ENCODE measurements around the gene SHB. TPM values are rescaled to one million over a fixed set of nuclear protein-coding genes. Genes with fewer than 3 reads are reported as not detected.
"Not testable (repeated sequence)": the region's sequence is repeated elsewhere in the genome, so short reads cannot be mapped to it uniquely, and the experiment has no call there.

SHB gene
- total and polyA plus RNA-seq, 2 donors = 10.4 to 17.1 TPM

- Histone ChIP-seq H3K27ac (ENCODE audit: low read depth) (no peak overlapping the region), H3K4me1 (ENCODE audit: insufficient read depth) (no peaks in the 10 kb centered on the region), H3K36me3 (ENCODE audit: insufficient read depth) (no peaks in the 10 kb centered on the region), H3K4me3 (ENCODE audit: low read depth, low read length) (no peak overlapping the region)
- no peak for DNase-seq (ENCODE audit: extremely low spot score)
- 59% methylated on average over 6 of the region's 6 CpGs for WGBS
Measured at GRCh38 chr9:37911271-37911681, 157.8 kb downstream of the SHB start.

- H3K4me1 ChIP-seq (ENCODE audit: insufficient read depth) = no peaks in the 10 kb centered on the region
- H3K27ac ChIP-seq (ENCODE audit: low read depth) = no peak overlapping the region
- H3K4me3 ChIP-seq (ENCODE audit: low read depth, low read length) = no peak overlapping the region
- no peaks in the 10 kb centered on the region for H3K36me3 ChIP-seq (ENCODE audit: insufficient read depth)
- 92% methylated on average over 4 of the region's 4 CpGs for WGBS
- no peak for DNase-seq (ENCODE audit: extremely low spot score)
Measured at GRCh38 chr9:37910271-37910670, 158.8 kb downstream of the SHB start.

GRCh38 chr9:37909836-37910235 lies 159.2 kb downstream of the SHB start:
- 74% methylated on average over 5 of the region's 5 CpGs for WGBS
- not testable (repeated sequence) for H3K27ac ChIP-seq (ENCODE audit: low read depth); H3K36me3 ChIP-seq (ENCODE audit: insufficient read depth); DNase-seq (ENCODE audit: extremely low spot score); H3K4me1 ChIP-seq (ENCODE audit: insufficient read depth); H3K4me3 ChIP-seq (ENCODE audit: low read depth, low read length)

GRCh38 chr9:37909326-37909725 lies 159.7 kb downstream of the SHB start:
- no peaks in the 10 kb centered on the region for H3K36me3 ChIP-seq (ENCODE audit: insufficient read depth)
- no peak overlapping the region for H3K4me3 ChIP-seq (ENCODE audit: low read depth, low read length)
- no peak overlapping the region for H3K27ac ChIP-seq (ENCODE audit: low read depth)
- no peak for DNase-seq (ENCODE audit: extremely low spot score)
- WGBS = 95% methylated on average over 3 of the region's 3 CpGs
- no peaks in the 10 kb centered on the region for H3K4me1 ChIP-seq (ENCODE audit: insufficient read depth)

- WGBS = 79% methylated on average over 4 of the region's 4 CpGs
- no peak overlapping the region for H3K4me3 ChIP-seq (ENCODE audit: low read depth, low read length)
- H3K27ac ChIP-seq (ENCODE audit: low read depth) = no peak overlapping the region
- no peak for DNase-seq (ENCODE audit: extremely low spot score)
- no peaks in the 10 kb centered on the region for H3K4me1 ChIP-seq (ENCODE audit: insufficient read depth)
- H3K36me3 ChIP-seq (ENCODE audit: insufficient read depth) = no peaks in the 10 kb centered on the region
Measured at GRCh38 chr9:37908698-37909186, 160.3 kb downstream of the SHB start.

GRCh38 chr9:37908283-37908682 lies 160.7 kb downstream of the SHB start:
- no peaks in the 10 kb centered on the region for H3K4me1 ChIP-seq (ENCODE audit: insufficient read depth)
- no peak overlapping the region for H3K27ac ChIP-seq (ENCODE audit: low read depth)
- no peak for DNase-seq (ENCODE audit: extremely low spot score)
- no peak overlapping the region for H3K4me3 ChIP-seq (ENCODE audit: low read depth, low read length)
- 85% methylated on average over 4 of the region's 4 CpGs for WGBS
- no peaks in the 10 kb centered on the region for H3K36me3 ChIP-seq (ENCODE audit: insufficient read depth)

GRCh38 chr9:37906312-37907239 lies 162.5 kb downstream of the SHB start:
- H3K4me3 ChIP-seq (ENCODE audit: low read depth, low read length) = no peak overlapping the region
- no peaks in the 10 kb centered on the region for H3K36me3 ChIP-seq (ENCODE audit: insufficient read depth)
- 79% methylated on average over 11 of the region's 11 CpGs for WGBS
- no peak overlapping the region for H3K27ac ChIP-seq (ENCODE audit: low read depth)
- no peaks in the 10 kb centered on the region for H3K4me1 ChIP-seq (ENCODE audit: insufficient read depth)
- no peak for DNase-seq (ENCODE audit: extremely low spot score)

- no peaks in the 10 kb centered on the region for H3K4me1 ChIP-seq (ENCODE audit: insufficient read depth)
- no peaks in the 10 kb centered on the region for H3K36me3 ChIP-seq (ENCODE audit: insufficient read depth)
- no peak for DNase-seq (ENCODE audit: extremely low spot score)
- H3K27ac ChIP-seq (ENCODE audit: low read depth) = no peak overlapping the region
- 94% methylated on average over 4 of the region's 4 CpGs for WGBS
- H3K4me3 ChIP-seq (ENCODE audit: low read depth, low read length) = no peak overlapping the region
Measured at GRCh38 chr9:37905776-37906175, 163.3 kb downstream of the SHB start.

- Histone ChIP-seq H3K27ac (ENCODE audit: low read depth) (no peak overlapping the region), H3K4me3 (ENCODE audit: low read depth, low read length) (peak overlapping the region; percentile 76), H3K4me1 (ENCODE audit: insufficient read depth) (no peaks in the 10 kb centered on the region), H3K36me3 (ENCODE audit: insufficient read depth) (no peaks in the 10 kb centered on the region)
- WGBS = 64% methylated on average over 10 of the region's 10 CpGs
- no peak for DNase-seq (ENCODE audit: extremely low spot score)
Measured at GRCh38 chr9:37905131-37905505, 163.9 kb downstream of the SHB start.

GRCh38 chr9:37904445-37905130 lies 164.4 kb downstream of the SHB start:
- Histone ChIP-seq H3K4me1 (ENCODE audit: insufficient read depth) (no peaks in the 10 kb centered on the region), H3K36me3 (ENCODE audit: insufficient read depth) (no peaks in the 10 kb centered on the region), H3K27ac (ENCODE audit: low read depth) (peak overlapping the region; percentile 63), H3K4me3 (ENCODE audit: low read depth, low read length) (peak overlapping the region; percentile 76)
- whole genome bisulfite sequencing = 15% methylated on average over 36 of the region's 36 CpGs
- DNase-seq (ENCODE audit: extremely low spot score) = no peak

GRCh38 chr9:37903647-37904444 lies 165.2 kb downstream of the SHB start, which contains the start of gene SLC25A51:
TSS of gene SLC25A51 (minus strand) at chr9:37904127. CDS start at chr9:37888550, 15,577 bp downstream.
- DNase-seq (ENCODE audit: extremely low spot score) = peak; percentile 89
- no peaks in the 10 kb centered on the region for H3K36me3 ChIP-seq (ENCODE audit: insufficient read depth)
- peak within 1 kb of the TSS; percentile 76 for H3K4me3 ChIP-seq (ENCODE audit: low read depth, low read length)
- H3K27ac ChIP-seq (ENCODE audit: low read depth) = peak within 1 kb of the TSS; percentile 87
- under 1% methylated on average over 84 of the region's 84 CpGs for WGBS
- H3K4me1 ChIP-seq (ENCODE audit: insufficient read depth) = no peaks in the 10 kb centered on the region

- WGBS = 7% methylated on average over 17 of the region's 17 CpGs
- peak overlapping the region; percentile 76 for H3K4me3 ChIP-seq (ENCODE audit: low read depth, low read length)
- DNase-seq (ENCODE audit: extremely low spot score) = no peak
- H3K27ac ChIP-seq (ENCODE audit: low read depth) = no peak overlapping the region
- H3K4me1 ChIP-seq (ENCODE audit: insufficient read depth) = no peaks in the 10 kb centered on the region
- no peaks in the 10 kb centered on the region for H3K36me3 ChIP-seq (ENCODE audit: insufficient read depth)
Measured at GRCh38 chr9:37902796-37903646, 166.0 kb downstream of the SHB start.

All from urinary bladder (tissue), 4 donors.